HG03432 (cell line): ENCODE data around the gene ZNF784.

Experiments
- ATAC-seq: cut with Tn5 transposase; IDR thresholded peaks from one replicate; pipeline ENCODE4 v1.9.1; 2021; ENCODE audit warnings: mild to moderate bottlenecking, moderate library complexity; ENCODE audit not compliant: unreplicated experiment

Gene ZNF784

DNA sequence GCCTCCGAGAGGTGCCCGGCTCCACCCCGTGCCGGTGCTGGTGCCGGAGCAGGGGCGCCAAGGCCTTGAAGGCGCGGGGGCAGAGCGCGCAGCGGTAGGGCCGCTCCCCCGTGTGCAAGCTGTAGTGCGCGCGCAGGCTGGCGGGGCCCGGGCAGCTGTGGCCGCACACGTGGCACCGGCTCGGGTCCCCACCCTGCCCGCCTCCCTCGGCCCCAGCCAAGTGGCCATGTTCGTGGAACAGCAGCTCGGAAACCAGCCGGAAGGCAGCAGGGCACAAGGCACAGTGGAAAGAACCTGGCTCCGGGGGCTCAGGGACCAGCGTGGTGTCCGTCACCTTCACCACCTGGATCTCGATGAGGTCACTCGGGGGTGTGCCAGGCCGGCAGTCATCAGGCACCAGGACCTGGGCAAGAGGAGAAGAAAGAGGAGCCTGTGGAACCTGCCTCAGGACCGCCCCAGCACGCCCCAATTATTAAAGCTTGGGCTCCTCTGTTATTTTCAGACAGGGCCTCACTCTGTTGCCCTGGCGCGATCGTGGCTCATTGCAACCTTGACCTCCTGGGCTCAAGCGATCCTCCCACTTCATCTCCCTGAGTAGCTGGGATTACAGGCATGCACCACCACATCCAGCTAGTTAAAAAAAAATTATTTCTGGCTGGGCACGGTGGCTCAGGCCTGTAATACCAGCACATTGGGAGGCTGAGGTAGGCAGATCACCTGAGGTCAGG lies 2.0 kb downstream of the ZNF784 start:
- no peak for ATAC-seq

- no peak for ATAC-seq
Measured at GRCh38 chr19:55621673-55622231, 2.6 kb downstream of the ZNF784 start.

GRCh38 chr19:55621205-55621672 lies 3.1 kb downstream of the ZNF784 start:
- no peak for ATAC-seq

DNA sequence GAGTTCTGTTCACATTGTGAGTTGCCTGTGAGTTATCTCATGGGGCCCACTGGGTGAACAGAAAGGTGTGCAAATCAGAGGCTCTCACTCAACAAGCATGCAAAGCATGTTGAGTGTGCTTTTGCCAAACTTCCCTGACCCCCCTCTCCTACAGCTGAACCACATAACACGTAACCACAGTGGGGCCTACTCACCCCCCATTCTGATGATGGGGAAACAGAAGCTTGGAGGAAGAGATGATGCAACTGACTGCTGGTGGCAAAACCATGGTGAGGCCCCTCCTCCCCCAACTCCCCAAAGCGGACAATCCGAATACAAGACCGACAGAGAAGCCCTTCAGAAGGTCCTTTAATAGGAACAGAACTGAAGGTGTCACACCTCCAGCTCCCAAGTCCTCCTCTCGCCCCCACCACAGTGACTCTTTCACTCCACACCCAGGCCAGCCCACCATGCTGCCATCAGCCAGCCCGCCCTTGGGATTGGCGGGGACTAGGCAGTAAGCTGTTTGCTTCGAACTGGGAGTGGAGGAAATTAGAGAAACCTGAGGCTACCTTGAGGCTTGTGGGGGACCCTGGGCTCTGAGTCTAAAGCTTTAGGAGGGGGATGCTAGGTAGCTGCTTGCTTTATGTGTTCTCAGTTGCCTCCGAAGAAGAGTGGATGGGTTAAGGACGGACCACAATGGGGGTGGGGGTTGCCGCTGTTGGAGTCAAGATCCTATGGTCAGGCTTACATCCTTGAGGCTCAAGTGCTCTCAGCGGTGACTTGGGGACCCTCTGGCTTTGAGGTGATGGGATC lies 3.8 kb downstream of the ZNF784 start:
- ATAC-seq: no peak

DNA sequence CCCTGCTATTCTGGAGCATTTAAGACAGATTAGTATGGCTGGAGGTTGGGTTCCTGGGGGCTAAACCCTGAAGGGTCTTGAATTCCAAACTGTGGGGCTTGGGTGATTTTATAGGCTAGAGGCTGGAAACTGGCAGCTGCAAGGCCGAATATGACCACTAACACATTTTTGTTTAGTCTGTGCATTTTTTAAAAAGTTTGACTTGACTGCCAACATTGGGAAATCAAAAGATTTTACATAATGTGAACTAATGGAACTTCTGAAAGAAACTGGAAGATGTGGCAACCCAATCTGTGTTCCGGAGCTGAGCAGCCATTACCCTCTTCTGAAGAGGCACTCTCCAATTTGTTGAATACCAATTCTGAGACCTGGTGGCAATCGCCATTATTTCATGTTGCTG lies 5.1 kb downstream of the ZNF784 start:
- ATAC-seq: no peak

GRCh38 chr19:55618426-55618825 lies 5.9 kb downstream of the ZNF784 start:
- no peak for ATAC-seq

- no peak for ATAC-seq
Measured at GRCh38 chr19:55617426-55617825, 6.9 kb downstream of the ZNF784 start.

GRCh38 chr19:55616395-55616875 lies 7.9 kb downstream of the ZNF784 start:
- no peak for ATAC-seq

DNA sequence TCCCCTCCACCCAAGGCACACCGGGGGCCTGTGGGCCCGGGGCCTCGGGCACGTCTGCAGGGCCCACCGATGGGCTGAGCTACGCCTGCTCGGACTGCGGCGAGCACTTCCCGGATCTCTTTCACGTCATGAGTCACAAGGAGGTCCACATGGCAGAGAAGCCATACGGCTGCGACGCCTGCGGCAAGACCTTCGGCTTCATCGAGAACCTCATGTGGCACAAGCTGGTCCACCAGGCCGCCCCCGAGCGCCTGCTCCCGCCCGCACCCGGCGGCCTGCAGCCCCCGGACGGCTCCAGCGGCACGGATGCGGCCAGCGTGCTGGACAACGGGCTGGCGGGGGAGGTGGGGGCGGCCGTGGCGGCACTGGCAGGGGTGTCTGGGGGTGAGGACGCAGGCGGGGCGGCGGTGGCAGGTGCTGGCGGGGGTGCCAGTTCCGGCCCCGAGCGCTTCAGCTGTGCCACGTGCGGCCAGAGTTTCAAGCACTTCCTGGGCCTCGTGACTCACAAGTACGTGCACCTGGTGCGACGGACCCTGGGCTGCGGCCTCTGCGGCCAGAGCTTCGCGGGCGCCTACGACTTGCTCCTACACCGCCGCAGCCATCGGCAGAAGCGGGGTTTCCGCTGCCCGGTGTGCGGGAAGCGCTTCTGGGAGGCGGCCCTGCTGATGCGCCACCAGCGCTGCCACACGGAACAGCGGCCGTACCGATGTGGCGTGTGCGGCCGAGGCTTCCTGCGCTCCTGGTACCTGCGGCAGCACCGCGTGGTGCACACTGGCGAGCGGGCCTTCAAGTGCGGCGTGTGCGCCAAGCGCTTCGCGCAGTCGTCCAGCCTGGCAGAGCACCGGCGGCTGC lies 8.6 kb downstream of the ZNF784 start:
- no peak for ATAC-seq

- ATAC-seq: no peak
Measured at GRCh38 chr19:55614711-55615542, 9.4 kb downstream of the ZNF784 start.

DNA sequence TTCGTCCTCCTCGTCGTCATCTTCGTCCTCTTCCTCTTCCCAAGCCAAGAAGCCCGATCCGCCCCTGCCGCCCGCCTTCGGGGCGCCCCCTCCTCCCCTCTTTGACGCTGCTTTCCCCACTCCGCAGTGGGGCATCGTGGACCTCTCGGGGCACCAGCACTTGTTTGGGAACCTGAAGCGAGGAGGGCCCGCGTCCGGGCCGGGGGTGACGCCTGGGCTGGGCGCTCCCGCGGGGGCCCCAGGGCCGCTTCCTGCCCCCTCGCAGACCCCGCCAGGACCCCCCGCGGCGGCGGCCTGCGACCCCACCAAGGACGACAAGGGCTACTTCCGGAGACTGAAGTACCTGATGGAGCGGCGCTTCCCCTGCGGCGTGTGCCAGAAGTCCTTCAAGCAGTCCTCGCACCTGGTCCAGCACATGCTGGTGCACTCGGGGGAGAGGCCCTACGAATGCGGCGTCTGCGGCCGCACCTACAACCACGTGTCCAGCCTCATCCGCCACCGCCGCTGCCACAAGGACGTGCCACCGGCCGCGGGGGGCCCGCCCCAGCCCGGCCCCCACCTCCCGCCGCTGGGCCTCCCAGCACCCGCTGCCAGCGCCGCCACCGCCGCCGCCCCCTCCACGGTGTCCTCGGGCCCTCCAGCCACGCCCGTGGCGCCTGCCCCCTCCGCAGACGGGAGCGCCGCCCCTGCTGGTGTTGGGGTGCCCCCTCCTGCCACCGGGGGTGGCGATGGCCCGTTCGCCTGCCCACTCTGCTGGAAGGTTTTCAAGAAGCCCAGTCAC lies 10.2 kb downstream of the ZNF784 start:
- no peak for ATAC-seq

GRCh38 chr19:55613396-55613795 lies 11.0 kb downstream of the ZNF784 start:
- no peak for ATAC-seq

DNA sequence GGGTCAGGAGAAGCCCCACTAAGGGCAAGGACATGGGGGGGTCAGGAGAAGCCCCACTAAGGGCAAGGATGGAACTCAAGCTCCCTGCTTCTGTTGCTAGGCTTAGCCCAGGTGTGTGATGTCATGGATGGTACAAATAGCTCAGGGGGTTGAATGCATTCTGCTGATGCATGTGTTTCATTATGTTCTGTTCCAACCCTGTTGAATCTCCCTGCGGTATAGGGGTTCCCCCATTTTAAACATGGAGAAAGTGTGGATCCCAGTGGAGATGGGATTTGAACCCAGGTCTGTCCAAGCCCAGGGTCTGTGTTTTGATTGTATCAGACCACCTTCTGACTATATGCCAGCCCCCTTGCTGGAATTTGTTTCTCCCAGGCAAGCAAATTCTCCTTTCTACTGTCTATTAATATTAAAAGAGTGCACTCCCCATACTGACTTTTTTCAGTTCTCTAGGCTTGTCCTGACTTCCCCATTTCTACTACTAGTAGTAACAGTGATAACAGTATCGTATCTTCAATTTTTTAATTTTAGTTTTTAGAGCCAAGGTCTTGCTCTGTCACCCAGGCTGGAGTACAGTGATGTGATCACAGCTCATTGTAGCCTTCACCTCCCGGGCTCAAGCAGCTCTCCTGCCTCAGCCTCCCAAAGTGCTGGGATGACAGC lies 12.3 kb downstream of the ZNF784 start:
- no peak for ATAC-seq

GRCh38 chr19:55611300-55611982 lies 12.9 kb downstream of the ZNF784 start:
- ATAC-seq: no peak

GRCh38 chr19:55609326-55609725 lies 15.0 kb downstream of the ZNF784 start:
- ATAC-seq: no peak

GRCh38 chr19:55606817-55607216 lies 17.5 kb downstream of the ZNF784 start:
- no peak for ATAC-seq

DNA sequence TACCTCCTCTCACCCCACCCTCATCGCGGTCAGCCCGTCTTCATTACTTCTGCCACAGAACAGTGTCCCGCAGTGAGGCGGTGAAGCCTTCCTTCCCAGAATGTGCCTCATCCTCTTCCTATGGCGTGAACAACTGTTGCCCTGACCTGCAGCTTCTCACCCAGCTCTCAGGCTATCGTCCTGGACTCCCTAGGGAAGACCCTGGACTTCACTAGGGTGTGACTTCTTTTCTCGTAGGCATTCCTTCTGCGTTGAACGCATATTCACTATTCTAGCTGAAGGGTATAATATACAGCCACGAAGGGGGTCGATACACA lies 17.9 kb downstream of the ZNF784 start:
- ATAC-seq: no peak
